Measurements from ENCODE around the gene GDF7.

GDF7 gene

GRCh38 chr2:20675701-20676352 lies 8.9 kb downstream of the GDF7 start:
- DNase-seq = no peak

- no peak for DNase-seq
Measured at GRCh38 chr2:20676353-20677215, 9.6 kb downstream of the GDF7 start.

- no peak for DNase-seq
Measured at GRCh38 chr2:20677301-20678085, 10.5 kb downstream of the GDF7 start.

GRCh38 chr2:20678086-20678395 lies 11.1 kb downstream of the GDF7 start:
- no peak for DNase-seq

- DNase-seq = no peak
Measured at GRCh38 chr2:20678780-20679179, 11.8 kb downstream of the GDF7 start.

GRCh38 chr2:20680744-20681375 lies 13.9 kb downstream of the GDF7 start:
- DNase-seq = no peak

GRCh38 chr2:20682167-20682920 lies 15.4 kb downstream of the GDF7 start:
- DNase-seq = no peak

- DNase-seq = no peak
Measured at GRCh38 chr2:20684581-20685063, 17.7 kb downstream of the GDF7 start.

GRCh38 chr2:20687260-20687832 lies 20.4 kb downstream of the GDF7 start:
- DNase-seq = no peak

- no peak for DNase-seq
Measured at GRCh38 chr2:20689428-20690264, 22.7 kb downstream of the GDF7 start.

GRCh38 chr2:20691076-20691734 lies 24.3 kb downstream of the GDF7 start:
- DNase-seq = no peak

- no peak for DNase-seq
Measured at GRCh38 chr2:20692081-20692480, 25.1 kb downstream of the GDF7 start.

GRCh38 chr2:20693317-20693716 lies 26.4 kb downstream of the GDF7 start:
- DNase-seq = no peak

- no peak for DNase-seq
Measured at GRCh38 chr2:20696366-20696765, 29.4 kb downstream of the GDF7 start.

GRCh38 chr2:20697322-20697934 lies 30.5 kb downstream of the GDF7 start:
- no peak for DNase-seq

- DNase-seq = peak; percentile 82
Measured at GRCh38 chr2:20698916-20699613, 32.1 kb downstream of the GDF7 start.

GRCh38 chr2:20702563-20702962 lies 35.6 kb downstream of the GDF7 start:
- DNase-seq = no peak

GRCh38 chr2:20704886-20705285 lies 37.9 kb downstream of the GDF7 start:
- DNase-seq = no peak

- no peak for DNase-seq
Measured at GRCh38 chr2:20706217-20706616, 39.3 kb downstream of the GDF7 start.

Data from inflammatory macrophage treated with lipopolysaccharide for 4 hours (primary cell).